IMR-90 (cell line): Measurements from ENCODE around the gene LRRC4C. TPM values are rescaled to one million over a fixed set of nuclear protein-coding genes. Genes with fewer than 3 reads are reported as not detected.

ENCODE experiments used
- ATAC-seq: fragments of 200-7000 bp; cut with Tn5 transposase; 2 replicates; pipeline ENCODE4 v1.9.1; 2020; ENCODE audit warnings: low read depth, mild to moderate bottlenecking, moderate library complexity
- BruUV-seq: library from RNA; stranded (reverse); fragments of 400-500 nt; replicated peaks from 2 replicates; lab custom pipeline; 2021; lab: Mats Ljungman, UMichigan
- CTCF ChIA-PET: fragments of 300-600 bp; formaldehyde crosslinking; extraction: SDS; loops from one replicate; lab custom pipeline; 2021; ENCODE audit warnings: antibody characterized with exemption; lab: Yijun Ruan, JAX
- POLR2A ChIA-PET: fragments of 300-600 bp; sonication (Branson Sonifier 250); formaldehyde crosslinking; loops from one replicate; lab custom pipeline; 2022; ENCODE audit warnings: antibody characterized with exemption; ENCODE audit not compliant: unreplicated experiment; lab: Charles Lee
- DNase-seq: peaks from one replicate; pipeline ENCODE4 v3.0.0; 2013
- H2AFZ ChIP-seq: replicated peaks from 2 replicates; pipeline ENCODE3; 2013; ENCODE audit warnings: low read length, mild to moderate bottlenecking; ENCODE audit not compliant: poor library complexity
- H2AK5ac ChIP-seq: 2 replicates; pipeline ENCODE4 v1.6.1; 2013; ENCODE audit warnings: low read depth, low read length, inconsistent platforms
- H2AK9ac ChIP-seq: replicated peaks from 2 replicates; pipeline ENCODE3; 2013; ENCODE audit warnings: mild to moderate bottlenecking, low read depth, low read length, moderate library complexity; ENCODE audit not compliant: poor library complexity
- H2BK120ac ChIP-seq: 2 replicates; pipeline ENCODE4 v1.6.1; 2013; ENCODE audit warnings: low read depth, low read length, inconsistent platforms
- H2BK15ac ChIP-seq: 3 replicates; pipeline ENCODE4 v1.6.1; 2013; ENCODE audit warnings: low read depth, low read length, inconsistent platforms
- H2BK20ac ChIP-seq: 2 replicates; pipeline ENCODE4 v1.6.1; 2013; ENCODE audit warnings: low read depth, mild to moderate bottlenecking, inconsistent platforms, low read length, moderate library complexity
- H2BK5ac ChIP-seq: 2 replicates; pipeline ENCODE4 v1.6.1; 2013; ENCODE audit warnings: mild to moderate bottlenecking, low read depth, low read length, inconsistent platforms; ENCODE audit not compliant: poor library complexity, severe bottlenecking
- H3K14ac ChIP-seq: replicated peaks from 2 replicates; pipeline ENCODE4 v1.6.1; 2013; ENCODE audit warnings: low read depth, low read length, inconsistent platforms
- H3K18ac ChIP-seq: 2 replicates; pipeline ENCODE4 v1.6.1; 2013; ENCODE audit warnings: low read depth, low read length, control low read depth
- H3K23ac ChIP-seq: 2 replicates; pipeline ENCODE4 v1.6.1; 2013; ENCODE audit warnings: low read depth, low read length, inconsistent platforms
- H3K27ac ChIP-seq: 2 replicates; pipeline ENCODE4 v1.5.1; 2013; ENCODE audit warnings: mild to moderate bottlenecking, control low read depth, low read length; ENCODE audit not compliant: insufficient read depth
- H3K27me3 ChIP-seq: 2 replicates; pipeline ENCODE4 v1.6.1; 2013; ENCODE audit warnings: low read length; ENCODE audit not compliant: control insufficient read depth, insufficient read depth
- H3K36me3 ChIP-seq: 2 replicates; pipeline ENCODE4 v1.6.1; 2013; ENCODE audit warnings: low read length, mixed read lengths; ENCODE audit not compliant: control insufficient read depth, insufficient read depth
- H3K4ac ChIP-seq: 2 replicates; pipeline ENCODE4 v1.6.1; 2013; ENCODE audit warnings: low read depth, low read length, inconsistent platforms
- H3K4me1 ChIP-seq: 2 replicates; pipeline ENCODE4 v1.6.1; 2013; ENCODE audit warnings: low read length, mixed read lengths; ENCODE audit not compliant: control insufficient read depth, insufficient read depth
- H3K4me2 ChIP-seq: 2 replicates; pipeline ENCODE4 v1.6.1; 2013; ENCODE audit warnings: low read depth, mild to moderate bottlenecking, control low read depth, low read length, moderate library complexity
- H3K4me3 ChIP-seq: 2 replicates; pipeline ENCODE4 v1.5.1; 2013; ENCODE audit warnings: low read depth, mild to moderate bottlenecking, control low read depth, low read length, moderate library complexity; ENCODE audit not compliant: insufficient read depth
- H3K56ac ChIP-seq: 2 replicates; pipeline ENCODE4 v1.6.1; 2013; ENCODE audit warnings: low read length, inconsistent platforms; ENCODE audit not compliant: insufficient read depth; ENCODE audit errors: extremely low read depth
- H3K79me1 ChIP-seq, 2 experiments: 2 replicates each; pipeline ENCODE4 v1.6.1; 2013; ENCODE audit warnings: low read length in 2 of 2, inconsistent platforms in 1 of 2, low read depth in 1 of 2
- H3K9ac ChIP-seq: 2 replicates; pipeline ENCODE4 v1.6.1; 2013; ENCODE audit warnings: low read depth, low read length, control low read depth
- H3K9me1 ChIP-seq: 2 replicates; pipeline ENCODE4 v1.6.1; 2013; ENCODE audit warnings: low read length, inconsistent platforms; ENCODE audit not compliant: insufficient read depth
- H3K9me3 ChIP-seq: 2 replicates; pipeline ENCODE4 v1.6.1; 2013; ENCODE audit warnings: low read length; ENCODE audit not compliant: control insufficient read depth, insufficient read depth
- H4K20me1 ChIP-seq: 2 replicates; pipeline ENCODE4 v1.6.1; 2013; ENCODE audit warnings: low read length, inconsistent platforms; ENCODE audit not compliant: insufficient read depth
- H4K5ac ChIP-seq: 2 replicates; pipeline ENCODE4 v1.6.1; 2013; ENCODE audit warnings: mild to moderate bottlenecking, low read depth, low read length, control low read depth
- H4K8ac ChIP-seq, 2 experiments: 2 replicates each; pipeline ENCODE4 v1.6.1; 2013; ENCODE audit warnings: low read depth in 2 of 2, low read length in 2 of 2, control low read depth in 1 of 2, inconsistent platforms in 1 of 2
- H4K91ac ChIP-seq: 2 replicates; pipeline ENCODE4 v1.6.1; 2013; ENCODE audit warnings: low read depth, low read length, inconsistent platforms; ENCODE audit not compliant: insufficient read depth
- CHD1 ChIP-seq: IDR thresholded peaks from 2 replicates; pipeline ENCODE4 v1.6.1; 2012; ENCODE audit warnings: low read depth, low read length, improper control_type of control experiment
- MAFK ChIP-seq: IDR thresholded peaks from 2 replicates; pipeline ENCODE4 v1.6.1; 2012; ENCODE audit warnings: low read depth, low read length, improper control_type of control experiment
- MXI1 ChIP-seq: IDR thresholded peaks from 2 replicates; pipeline ENCODE4 v1.6.1; 2012; ENCODE audit warnings: low read depth, mild to moderate bottlenecking, low read length, moderate library complexity, borderline replicate concordance
- NFE2L2 ChIP-seq: fragments of 150-350 bp; IDR thresholded peaks from 2 replicates; pipeline ENCODE4 v1.6.1; 2016; ENCODE audit warnings: low read depth, mild to moderate bottlenecking, low read length
- RCOR1 ChIP-seq: IDR thresholded peaks from 2 replicates; pipeline ENCODE4 v1.6.1; 2012; ENCODE audit warnings: mild to moderate bottlenecking, low read length, improper control_type of control experiment; ENCODE audit not compliant: insufficient replicate concordance
- RFX5 ChIP-seq: IDR thresholded peaks from 2 replicates; pipeline ENCODE4 v1.8.0; 2012; ENCODE audit warnings: low read depth, mild to moderate bottlenecking, low read length, moderate library complexity
- SMC3 ChIP-seq: fragments of 150-350 bp; IDR thresholded peaks from 2 replicates; pipeline ENCODE4 v1.6.1; 2016; ENCODE audit warnings: low read depth, mild to moderate bottlenecking, antibody characterized with exemption, low read length, moderate library complexity
- WGBS, 2 experiments: methylation state at CpG; one replicate each; pipeline versions ENCODE4 v1.1.5 to v1.1.7; 2013; ENCODE audit warnings: missing lambda C conversion rate in 2 of 2; ENCODE audit not compliant: insufficient read length in 1 of 2; ENCODE audit errors: extremely low coverage in 2 of 2; 5-methylcytosine and 5-hydroxymethylcytosine counted together
- dilution Hi-C: fragments of 300-500 bp; cut with HindIII; formaldehyde crosslinking; loops from one replicate; pipeline ENCODE4 v1.14.3; 2018; ENCODE audit warnings: low sequenced_read_pairs; ENCODE audit not compliant: unreplicated experiment
- in situ Hi-C: fragments of 300-500 bp; cut with MboI; formaldehyde crosslinking; loops from 3 replicates; pipeline ENCODE4 v1.14.3; 2019; ENCODE audit warnings: low sequenced_read_pairs, inconsistent platforms, mixed read lengths
- intact Hi-C: fragments of 100-400 bp; cut with micrococcal nuclease; formaldehyde crosslinking; loops from 2 replicates; pipeline ENCODE4 v1.10.0; 2022
- polyA plus RNA-seq, 3 experiments: library from polyadenylated mRNA; depleted of rRNA; stranded (reverse); fragments of >200 nt; gene quantifications; 2 replicates each; pipeline ENCODE4 v1.2.3, GENCODE V29; 2012; ENCODE audit warnings: low replicate concordance in 1 of 3
- total RNA-seq: library from RNA; depleted of rRNA; stranded (reverse); fragments of >200 nt; gene quantifications from 2 replicates; pipeline ENCODE4 v1.2.3, GENCODE V29; 2012

The LRRC4C gene
- total and polyA plus RNA-seq, 2 of the 4 experiments (the other 2 are of a cell fraction): under 0.01 to 0.03 TPM

DNA sequence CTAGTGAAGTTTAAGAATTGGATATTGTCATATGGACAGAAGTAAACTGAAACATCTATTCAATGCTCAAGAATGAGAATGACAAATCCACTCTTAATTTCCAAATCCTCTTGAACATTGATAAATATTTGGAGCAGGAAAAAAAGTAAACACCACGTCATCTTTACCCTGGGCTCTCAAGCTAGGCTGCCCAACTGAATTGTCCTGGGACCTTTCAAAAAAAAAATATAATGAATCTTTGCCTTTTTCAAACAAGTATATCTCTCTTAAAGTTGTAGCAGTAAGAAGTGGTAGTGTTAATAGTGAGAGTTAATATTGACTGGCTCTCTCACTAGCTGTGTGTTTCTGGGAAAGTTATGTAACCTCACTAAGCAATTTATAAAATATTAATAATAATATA lies 374.3 kb downstream of the LRRC4C start:
- Histone ChIP-seq H3K4me1 (no peaks in the 10 kb centered on the region), H2AFZ (no peak overlapping the region), H2BK15ac (no peak overlapping the region), H3K4ac (no peak overlapping the region), H3K18ac (no peak overlapping the region), H3K27ac (no peak overlapping the region), H3K79me1 (no peaks in the 10 kb centered on the region), H2BK20ac (no peak overlapping the region), H3K14ac (no peak overlapping the region), H3K4me2 (no peak overlapping the region), H3K23ac (no peak overlapping the region), H3K9me1 (no peaks in the 10 kb centered on the region), H4K20me1 (no peaks in the 10 kb centered on the region), H4K8ac (no peak overlapping the region), H2BK5ac (no peak overlapping the region), H2BK120ac (no peak overlapping the region), H3K9ac (no peak overlapping the region), H3K9me3 (no peaks in the 10 kb centered on the region), H2AK5ac (no peak overlapping the region), H2AK9ac (no peak overlapping the region), H3K4me3 (no peak overlapping the region), H3K36me3 (no peaks in the 10 kb centered on the region), H3K56ac (no peak overlapping the region), H4K5ac (no peak overlapping the region), H4K91ac (no peak overlapping the region), H3K27me3 (no peaks in the 10 kb centered on the region)
- BruUV-seq: no TSS peak
- ChIA-PET POLR2A (no interaction called here), CTCF (interaction anchor here (0.6 kb wide), 1 partner anchor 232 kb away, joined by 4 read pairs; no protein-coding TSS in a partner anchor)
- WGBS, 2 experiments: no CpG with 5 or more reads among the region's 1 CpG
- dilution Hi-C loops: no loop called here
- TF ChIP-seq MXI1: no peak
- TF ChIP-seq NFE2L2: no peak
- TF ChIP-seq RFX5: no peak
- no peak for TF ChIP-seq CHD1
- TF ChIP-seq MAFK: no peak
- TF ChIP-seq RCOR1: no peak
- TF ChIP-seq SMC3: no peak
- in situ Hi-C loops: no loop called here
- ATAC-seq (no peak), DNase-seq (no peak)
- intact Hi-C loops: no loop called here
